Upper lobe of left lung (tissue), 6 donors: ENCODE results near the gene SUPT3H. TPM values are rescaled to one million over a fixed set of nuclear protein-coding genes. Genes with fewer than 3 reads are reported as not detected.

Source experiments
- ATAC-seq, 2 donors: fragments of 200-7000 bp; cut with Tn5 transposase; one replicate each; pipeline ENCODE4 v1.9.1; 2022; ENCODE audit warnings: mild to moderate bottlenecking in 2 of 2, moderate library complexity in 2 of 2; ENCODE audit not compliant: low FRiP score in 2 of 2
- DNase-seq, 2 donors: peaks; one replicate each; pipeline ENCODE4 v3.0.0-alpha.2; 2019 to 2020
- H3K27ac ChIP-seq, 4 donors: fragments of 200-600 bp; sonication (generic); one replicate each; pipeline ENCODE4 v1.5.1; 2016 to 2019
- H3K27me3 ChIP-seq, 4 donors: fragments of 200-600 bp; sonication (generic); one replicate each; pipeline ENCODE4 v1.5.1; 2017 to 2019
- H3K36me3 ChIP-seq, 4 donors: fragments of 200-600 bp; sonication (generic); one replicate each; pipeline ENCODE4 v1.5.1; 2016 to 2019
- H3K4me1 ChIP-seq, 4 donors: fragments of 200-600 bp; sonication (generic); one replicate each; pipeline ENCODE4 v1.5.1; 2018 to 2019
- H3K4me3 ChIP-seq, 4 donors: fragments of 200-600 bp; sonication (generic); one replicate each; pipeline ENCODE4 v1.5.1; 2017 to 2019; ENCODE audit warnings: mild to moderate bottlenecking in 2 of 4, moderate library complexity in 1 of 4
- H3K9me3 ChIP-seq, 4 donors: fragments of 200-600 bp; sonication (generic); one replicate each; pipeline ENCODE4 v1.5.1; 2018 to 2019
- CTCF ChIP-seq, 6 experiments: fragments of 450-650 bp in 4 of 6; fragments of 200-600 bp in 2 of 6; sonication (generic) in 2 of 6; IDR thresholded peaks; one replicate each; pipeline ENCODE4 v1.5.1; 2016 to 2019; ENCODE audit warnings: antibody characterized with exemption in 6 of 6
- EP300 ChIP-seq, 4 donors: sonication (generic); formaldehyde crosslinking; IDR thresholded peaks; one replicate each; pipeline ENCODE4 v1.5.1; 2017; ENCODE audit warnings: antibody characterized with exemption in 4 of 4, control low read depth in 2 of 4
- POLR2A ChIP-seq, 4 donors: fragments of 450-650 bp; IDR thresholded peaks; one replicate each; pipeline ENCODE4 v1.5.1; 2016 to 2017; ENCODE audit warnings: antibody characterized with exemption in 4 of 4, mild to moderate bottlenecking in 2 of 4
- POLR2AphosphoS5 ChIP-seq, 2 donors: sonication (generic); formaldehyde crosslinking; IDR thresholded peaks; one replicate each; pipeline ENCODE4 v1.5.1; 2017; ENCODE audit warnings: antibody characterized with exemption in 2 of 2
- WGBS, 2 donors: methylation state at CpG; one replicate each; pipeline ENCODE4 v1.1.5; 2017 to 2018; 5-methylcytosine and 5-hydroxymethylcytosine counted together
- total RNA-seq, 6 donors: library from RNA; depleted of rRNA in 4 of 6; stranded (reverse); fragments of >200 nt in 4 of 6; gene quantifications; one replicate each; pipeline versions ENCODE4 v1.1.0 to v1.2.1, GENCODE V29; 2016 to 2021
- donor health status: DM: no; HTN: no; CAD: no; lungs with moderate emphysema.
- donor health status: DM: no; HTN: yes; CAD: no; lungs with severe emphysema.

The SUPT3H gene
- total RNA-seq, 6 donors from 2014 or later = 6.4 to 45.1 (median 8.9) TPM

GRCh38 chr6:44797746-44798145 lies 580.0 kb downstream of the SUPT3H start:
- Histone ChIP-seq H3K36me3 (no peaks in the 10 kb centered on the region), H3K4me3 (no peak overlapping the region), H3K4me1 (peaks cover 0 to 13% (median 8%) of the 10 kb centered on the region in 4 donors), H3K9me3 (no peaks in the 10 kb centered on the region), H3K27me3 (no peaks in the 10 kb centered on the region), H3K27ac (no peak overlapping the region)
- 70 to 95% methylated on average over 3 of the region's 3 CpGs for WGBS, 2 donors
- TF ChIP-seq CTCF (IDR thresholded peaks at IDR 0.05) = no peak
- TF ChIP-seq POLR2A (IDR thresholded peaks at IDR 0.05) = no peak
- TF ChIP-seq EP300 (IDR thresholded peaks at IDR 0.05) = no peak
- no peak for TF ChIP-seq POLR2AphosphoS5 (IDR thresholded peaks at IDR 0.05)
- DNase-seq = no peak
- ATAC-seq = no peak

DNA sequence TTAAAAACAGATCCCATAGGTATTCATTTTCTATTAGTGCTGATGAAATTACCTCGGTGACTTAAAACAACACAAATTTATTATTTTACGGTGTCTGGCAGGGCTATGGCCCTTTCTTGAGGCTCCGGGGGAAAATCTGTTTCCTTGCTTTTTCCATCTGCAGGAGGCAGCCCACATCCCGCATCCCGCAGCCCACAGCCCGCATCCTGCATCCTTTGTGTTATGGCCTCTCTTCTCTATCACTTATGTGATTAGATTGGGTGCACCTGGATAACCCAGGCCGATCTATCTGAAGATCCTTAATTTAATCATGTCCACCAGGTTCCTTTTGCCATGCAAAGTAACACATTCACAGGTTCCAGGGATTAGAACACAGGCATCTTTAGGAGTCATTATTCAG lies 582.4 kb downstream of the SUPT3H start:
- Histone ChIP-seq H3K4me1 (peaks cover 0 to 2% (median under 1%) of the 10 kb centered on the region in 4 donors), H3K9me3 (no peaks in the 10 kb centered on the region), H3K4me3 (no peak overlapping the region), H3K36me3 (no peaks in the 10 kb centered on the region), H3K27me3 (no peaks in the 10 kb centered on the region), H3K27ac (no peak overlapping the region)
- TF ChIP-seq CTCF (IDR thresholded peaks at IDR 0.05) = no peak
- TF ChIP-seq POLR2AphosphoS5 (IDR thresholded peaks at IDR 0.05) = no peak
- no peak for TF ChIP-seq POLR2A (IDR thresholded peaks at IDR 0.05)
- TF ChIP-seq EP300 (IDR thresholded peaks at IDR 0.05) = no peak
- WGBS, 2 donors = 94 to 97% methylated on average over 7 of the region's 7 CpGs
- no peak for ATAC-seq
- peak in 1 of 2 donors; percentile 21 for DNase-seq

DNA sequence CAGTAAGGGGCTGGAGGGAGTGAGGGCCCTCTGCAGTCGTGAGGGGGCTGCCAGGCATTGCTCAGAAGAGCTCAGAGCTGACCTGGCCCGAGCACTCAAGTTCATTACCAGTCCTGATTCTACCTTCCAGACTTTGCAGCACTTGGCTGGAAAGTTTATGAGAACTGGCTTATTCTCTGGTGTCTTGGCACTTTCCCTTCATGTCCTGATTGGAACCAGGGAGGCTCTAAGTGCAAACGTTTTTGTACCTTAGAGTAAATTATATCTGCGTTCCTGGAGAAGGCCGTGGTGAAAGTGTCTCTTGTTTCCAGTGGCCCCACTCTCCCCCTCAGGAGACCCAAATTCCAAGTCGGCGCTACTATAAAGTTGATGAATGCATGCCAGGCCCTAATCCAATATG lies 587.9 kb downstream of the SUPT3H start:
- H3K9me3 ChIP-seq = peaks cover 0 to under 1% (median 0%) of the 10 kb centered on the region in 4 donors
- DNase-seq = no peak
- no peak overlapping the region for H3K4me3 ChIP-seq
- no peaks in the 10 kb centered on the region for H3K27me3 ChIP-seq
- H3K4me1 ChIP-seq = no peaks in the 10 kb centered on the region
- no peak for ATAC-seq
- no peaks in the 10 kb centered on the region for H3K36me3 ChIP-seq
- no peak for TF ChIP-seq POLR2A (IDR thresholded peaks at IDR 0.05)
- 80 to 83% methylated on average over 7 of the region's 7 CpGs for WGBS, 2 donors
- no peak overlapping the region for H3K27ac ChIP-seq

- ATAC-seq (no peak), DNase-seq (no peak)
- 80 to 86% methylated on average over 5 of the region's 5 CpGs for WGBS, 2 donors
- Histone ChIP-seq H3K36me3 (no peaks in the 10 kb centered on the region), H3K27ac (no peak overlapping the region), H3K27me3 (no peaks in the 10 kb centered on the region), H3K4me1 (no peaks in the 10 kb centered on the region), H3K4me3 (no peak overlapping the region), H3K9me3 (peaks cover 0 to 8% (median 1%) of the 10 kb centered on the region in 4 donors)
- TF ChIP-seq POLR2AphosphoS5 (IDR thresholded peaks at IDR 0.05) (no peak), EP300 (IDR thresholded peaks at IDR 0.05) (no peak), CTCF (IDR thresholded peaks at IDR 0.05) (no peak), POLR2A (IDR thresholded peaks at IDR 0.05) (no peak)
These were observed 588.7 kb downstream of the SUPT3H start for GRCh38 chr6:44789061-44789460.

- DNase-seq (no peak), ATAC-seq (no peak)
- WGBS, 2 donors = 62 to 75% methylated on average over 10 of the region's 10 CpGs
- peaks cover 0 to 8% (median 2%) of the 10 kb centered on the region in 4 donors for H3K9me3 ChIP-seq
- no peaks in the 10 kb centered on the region for H3K4me1 ChIP-seq
- H3K27ac ChIP-seq = no peak overlapping the region
- H3K36me3 ChIP-seq = no peaks in the 10 kb centered on the region
- no peak overlapping the region for H3K4me3 ChIP-seq
- no peaks in the 10 kb centered on the region for H3K27me3 ChIP-seq
- no peak for TF ChIP-seq POLR2A (IDR thresholded peaks at IDR 0.05)
- TF ChIP-seq EP300 (IDR thresholded peaks at IDR 0.05) = no peak
- no peak for TF ChIP-seq CTCF (IDR thresholded peaks at IDR 0.05)
- TF ChIP-seq POLR2AphosphoS5 (IDR thresholded peaks at IDR 0.05) = no peak
These were observed 589.2 kb downstream of the SUPT3H start for GRCh38 chr6:44788387-44788981.
